ENCODE results near the gene PDZD4.

PDZD4 gene

GRCh38 chrX:153786669-153787068 lies 43.7 kb downstream of the PDZD4 start:
- no peak for DNase-seq (ENCODE audit: low read depth)

- DNase-seq (ENCODE audit: low read depth) = no peak
Observed at GRCh38 chrX:153784325-153784967, 45.9 kb downstream of the PDZD4 start.

GRCh38 chrX:153783378-153784013 lies 46.8 kb downstream of the PDZD4 start:
- no peak for DNase-seq (ENCODE audit: low read depth)

DNA sequence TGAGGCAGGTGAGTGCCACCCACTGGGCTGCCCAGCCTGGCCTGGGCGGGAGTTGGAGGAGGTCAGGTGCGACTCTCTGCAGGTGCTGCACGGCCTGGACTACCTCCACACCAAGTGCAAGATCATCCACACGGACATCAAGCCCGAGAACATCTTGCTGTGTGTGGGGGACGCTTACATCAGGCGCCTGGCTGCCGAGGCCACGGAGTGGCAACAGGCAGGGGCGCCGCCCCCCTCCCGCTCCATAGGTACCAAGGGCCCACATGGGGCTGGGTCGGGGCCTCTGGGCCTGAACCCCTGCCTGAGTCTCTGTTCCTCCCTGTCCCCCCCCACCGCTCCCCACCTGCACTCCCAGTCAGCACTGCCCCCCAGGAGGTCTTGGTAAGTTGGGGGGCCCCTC lies 47.5 kb downstream of the PDZD4 start:
- no peak for DNase-seq (ENCODE audit: low read depth)

DNA sequence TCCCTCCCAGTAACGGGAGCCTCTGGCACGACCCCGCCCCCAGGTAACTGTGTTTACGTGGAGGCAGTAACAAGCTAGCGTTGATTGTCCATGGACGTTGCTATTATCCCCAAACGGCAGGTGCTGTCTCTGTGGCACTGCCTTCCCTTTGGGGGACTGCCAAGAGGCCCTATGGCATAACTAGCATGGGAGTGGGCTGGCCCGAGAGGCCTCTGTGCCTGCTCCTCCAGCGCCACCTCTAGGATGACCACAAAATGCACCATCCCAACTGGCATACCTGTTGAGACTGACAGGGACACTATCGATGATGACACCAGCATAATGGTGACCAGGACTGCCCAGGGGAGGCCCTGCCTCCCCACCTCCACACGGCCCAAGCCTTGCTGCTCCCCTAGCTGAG lies 48.0 kb downstream of the PDZD4 start:
- DNase-seq (ENCODE audit: low read depth) = no peak

DNA sequence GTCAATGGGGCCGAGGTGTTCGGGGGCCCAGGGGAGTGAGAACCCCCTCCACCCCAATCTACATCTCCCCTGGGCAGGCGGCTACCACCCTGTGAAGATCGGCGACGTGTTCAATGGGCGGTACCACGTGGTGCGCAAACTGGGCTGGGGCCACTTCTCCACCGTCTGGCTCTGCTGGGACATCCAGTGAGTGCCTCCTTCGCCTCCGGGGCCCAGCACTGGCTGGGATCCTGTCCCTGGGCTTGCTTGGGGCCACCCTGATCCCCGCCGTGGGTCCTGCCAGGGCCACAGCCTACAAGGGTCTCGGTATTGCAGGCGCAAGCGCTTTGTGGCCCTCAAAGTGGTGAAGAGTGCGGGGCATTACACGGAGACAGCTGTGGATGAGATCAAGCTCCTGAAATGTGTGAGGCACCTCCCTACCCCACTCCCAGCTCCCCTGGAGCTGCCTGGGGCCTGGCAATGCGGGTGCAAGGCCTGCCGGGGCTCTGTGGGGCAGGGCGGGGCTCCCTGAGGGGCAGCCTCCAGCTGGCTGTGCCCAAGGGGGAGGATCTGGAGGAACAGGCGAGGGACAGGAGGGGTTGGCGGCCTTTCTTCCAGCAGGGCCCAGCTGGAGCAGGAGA lies 48.8 kb downstream of the PDZD4 start:
- no peak for DNase-seq (ENCODE audit: low read depth)

GRCh38 chrX:153780678-153781427 lies 49.5 kb downstream of the PDZD4 start, which contains the start of gene SRPK3:
Gene SRPK3, plus strand, starts transcription at chrX:153781041. Its CDS starts 46 bp downstream, at chrX:153781087.
- no peak for DNase-seq (ENCODE audit: low read depth)

GRCh38 chrX:153779891-153780677 lies 50.3 kb downstream of the PDZD4 start:
- DNase-seq (ENCODE audit: low read depth) = no peak

GRCh38 chrX:153778684-153779101 lies 51.7 kb downstream of the PDZD4 start:
- DNase-seq (ENCODE audit: low read depth) = no peak

GRCh38 chrX:153778181-153778580 lies 52.2 kb downstream of the PDZD4 start:
- DNase-seq (ENCODE audit: low read depth) = no peak

GRCh38 chrX:153777261-153778090 lies 52.9 kb downstream of the PDZD4 start:
- DNase-seq (ENCODE audit: low read depth) = no peak

DNA sequence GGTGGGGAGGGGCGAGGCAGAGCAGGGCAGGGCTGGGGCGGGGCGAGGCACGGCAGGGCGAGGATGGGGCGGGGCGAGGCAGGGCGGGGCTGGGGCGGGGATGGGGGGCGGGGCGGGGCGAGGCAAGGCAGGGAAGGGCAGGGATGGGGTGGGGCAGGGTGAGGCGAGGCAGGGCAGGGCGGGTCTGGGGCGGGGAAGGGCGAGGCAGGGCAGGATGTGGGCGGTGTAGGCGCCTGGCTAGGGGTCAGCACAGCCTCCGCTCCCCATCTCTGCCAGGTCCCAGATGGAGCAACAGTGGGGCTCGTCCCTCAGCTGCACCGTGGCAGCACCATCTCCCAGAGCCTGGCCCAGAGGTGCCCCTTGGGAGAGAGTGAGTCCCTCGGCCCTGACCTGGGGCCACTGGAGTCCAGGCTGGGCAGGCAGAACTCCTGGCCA lies 53.7 kb downstream of the PDZD4 start:
- DNase-seq (ENCODE audit: low read depth) = no peak

GRCh38 chrX:153776120-153776599 lies 54.2 kb downstream of the PDZD4 start:
- no peak for DNase-seq (ENCODE audit: low read depth)

GRCh38 chrX:153775293-153776119 lies 54.8 kb downstream of the PDZD4 start:
- DNase-seq (ENCODE audit: low read depth) = no peak

DNA sequence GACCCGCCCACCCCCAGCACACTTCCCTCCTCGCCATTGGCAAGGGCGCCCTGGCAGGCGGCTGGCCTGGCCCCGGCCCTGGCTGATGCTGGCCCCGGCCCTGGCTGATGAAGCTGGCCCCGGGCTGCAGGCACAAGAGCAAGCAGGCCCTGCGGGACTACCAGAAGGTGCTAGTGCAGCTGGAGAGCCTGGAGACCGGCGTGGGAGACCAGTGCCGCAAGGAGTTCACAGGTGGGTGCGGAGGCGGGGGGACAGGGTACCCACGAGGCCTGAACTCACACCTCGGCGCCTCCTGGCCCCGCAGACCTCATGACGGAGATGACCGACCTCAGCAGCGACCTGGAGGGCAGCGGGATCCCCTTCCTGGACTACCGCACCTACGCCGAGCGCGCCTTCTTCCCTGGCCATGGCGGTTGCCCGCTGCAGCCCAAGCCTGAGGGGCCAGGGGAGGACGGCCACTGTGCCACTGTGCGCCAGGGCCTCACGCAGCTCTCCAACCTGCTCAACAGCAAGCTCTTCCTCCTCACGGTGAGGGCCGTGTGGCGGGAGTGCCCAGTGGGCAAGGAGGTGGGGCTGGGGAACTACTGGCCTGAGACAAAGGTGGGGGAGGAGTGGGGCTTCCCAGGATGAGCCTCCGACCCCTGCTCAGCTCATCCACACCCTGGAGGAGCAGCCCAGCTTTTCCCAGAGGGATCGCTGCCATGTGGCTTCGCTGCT lies 55.6 kb downstream of the PDZD4 start:
- DNase-seq (ENCODE audit: low read depth) = no peak

DNA sequence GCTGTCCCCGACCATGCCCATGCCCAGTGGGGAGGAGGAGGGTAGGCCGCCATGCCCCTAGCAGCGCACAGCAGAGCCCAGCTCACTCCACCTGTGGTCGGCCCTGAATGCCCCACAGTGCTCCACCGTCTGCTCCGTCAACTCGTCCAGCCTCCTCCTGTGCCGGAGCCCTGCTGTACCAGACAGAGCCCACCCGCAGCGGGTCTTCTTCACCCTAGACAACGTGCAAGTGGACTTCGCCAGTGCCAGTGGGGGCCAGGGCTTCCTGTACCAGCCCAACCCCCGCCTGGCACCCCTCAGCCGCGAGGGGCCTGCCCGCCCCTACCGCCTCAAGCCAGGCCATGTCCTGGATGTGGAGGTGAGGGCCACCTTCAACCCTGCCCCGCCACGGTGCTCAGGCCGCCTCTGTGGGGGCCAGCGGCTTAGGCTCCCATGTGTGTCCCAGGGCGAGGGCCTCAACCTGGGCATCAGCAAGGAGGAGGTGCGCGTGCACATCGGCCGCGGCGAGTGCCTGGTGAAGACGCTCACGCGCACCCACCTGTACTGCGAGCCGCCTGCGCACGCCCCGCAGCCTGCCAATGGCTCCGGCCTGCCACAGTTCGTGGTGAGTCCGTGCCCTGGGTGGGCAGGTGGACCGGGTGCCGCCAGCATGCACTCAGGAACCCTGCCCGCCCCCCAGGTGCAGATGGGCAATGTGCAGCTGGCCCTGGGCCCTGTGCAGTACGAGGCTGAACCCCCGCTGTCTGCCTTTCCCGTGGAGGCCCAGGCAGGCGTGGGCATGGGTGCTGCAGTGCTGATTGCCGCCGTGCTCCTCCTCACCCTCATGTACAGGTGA lies 56.4 kb downstream of the PDZD4 start:
- DNase-seq (ENCODE audit: low read depth) = no peak

GRCh38 chrX:153773218-153773611 lies 57.1 kb downstream of the PDZD4 start:
- no peak for DNase-seq (ENCODE audit: low read depth)
